ENCODE results near the gene GEMIN7.

Gene GEMIN7

DNA sequence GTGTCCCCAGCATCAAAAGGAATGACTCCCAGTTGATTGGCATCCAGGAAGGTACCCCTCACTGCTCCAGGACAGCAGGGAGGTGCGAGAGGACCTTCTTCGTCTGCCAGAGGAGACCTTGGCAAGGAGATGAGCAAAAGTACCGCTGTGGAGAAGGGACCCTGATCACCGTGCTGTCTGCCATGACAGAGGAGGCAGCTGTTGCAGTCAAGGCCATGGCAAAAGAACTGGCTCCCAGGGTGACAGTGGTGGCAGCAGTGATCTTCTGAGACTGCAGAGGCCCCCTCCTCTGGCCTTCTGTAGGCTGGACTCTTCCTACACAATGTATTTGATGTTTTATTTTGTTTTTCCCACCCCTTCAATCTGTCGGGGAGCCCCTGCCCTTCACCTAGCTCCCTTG lies 49.7 kb downstream of the GEMIN7 start:
- DNase-seq (ENCODE audit: low read depth), result no peak

DNA sequence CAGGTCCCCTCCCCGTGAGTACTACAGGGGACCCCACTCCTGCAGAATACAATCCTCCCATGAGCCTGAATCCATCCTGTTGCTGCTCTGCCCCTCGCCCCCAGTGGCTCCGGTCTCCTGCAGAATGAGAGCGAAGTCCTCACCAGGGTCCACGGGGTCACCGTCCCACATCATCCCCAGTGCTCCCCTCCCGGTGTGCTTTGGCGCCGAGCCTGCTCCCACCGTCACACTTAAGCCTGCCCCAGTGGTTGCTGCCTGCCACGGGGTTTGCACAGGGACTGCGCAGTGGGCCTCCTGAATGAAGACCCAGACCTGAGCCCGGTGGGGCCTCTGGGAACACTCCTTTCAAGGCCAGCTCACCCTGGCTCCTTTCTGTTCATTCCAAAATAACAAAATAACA lies 51.2 kb downstream of the GEMIN7 start:
- DNase-seq (ENCODE audit: low read depth), result no peak

DNA sequence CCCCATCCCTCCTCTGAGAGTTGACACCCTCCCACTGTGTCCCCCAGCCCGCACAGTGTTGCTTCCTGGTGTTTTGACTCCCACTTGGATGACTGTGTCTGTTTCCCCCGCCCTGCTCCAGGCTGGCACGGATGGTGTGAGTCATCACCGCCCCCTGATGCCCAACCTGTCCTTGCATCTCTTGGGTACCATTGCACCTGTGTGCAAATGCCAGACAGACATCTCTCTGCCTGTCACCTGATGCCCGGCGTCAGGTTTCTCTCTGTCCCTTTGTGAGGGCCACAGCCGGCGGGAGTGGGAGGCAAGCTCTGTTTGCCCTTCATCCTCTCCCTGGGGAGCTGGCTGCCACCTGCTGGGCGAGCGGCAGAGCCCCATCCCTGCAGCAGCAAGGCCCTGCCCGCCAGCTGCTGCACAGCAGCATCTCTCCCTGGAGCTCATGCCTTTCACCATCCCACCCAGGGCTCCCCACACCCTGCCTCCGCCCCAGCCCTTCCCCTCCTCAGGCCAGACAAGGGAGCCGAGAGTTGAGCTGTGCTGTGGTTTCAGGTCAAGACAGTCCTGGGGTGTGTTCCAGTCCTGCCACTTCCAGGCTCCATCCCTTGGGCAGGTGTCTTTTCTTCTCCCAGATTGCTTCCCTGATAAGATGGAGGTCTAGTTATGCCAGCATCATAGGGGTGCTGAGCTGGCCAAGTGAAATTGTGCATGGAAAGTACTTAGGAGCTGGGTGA lies 52.0 kb downstream of the GEMIN7 start:
- no peak for DNase-seq (ENCODE audit: low read depth)

DNA sequence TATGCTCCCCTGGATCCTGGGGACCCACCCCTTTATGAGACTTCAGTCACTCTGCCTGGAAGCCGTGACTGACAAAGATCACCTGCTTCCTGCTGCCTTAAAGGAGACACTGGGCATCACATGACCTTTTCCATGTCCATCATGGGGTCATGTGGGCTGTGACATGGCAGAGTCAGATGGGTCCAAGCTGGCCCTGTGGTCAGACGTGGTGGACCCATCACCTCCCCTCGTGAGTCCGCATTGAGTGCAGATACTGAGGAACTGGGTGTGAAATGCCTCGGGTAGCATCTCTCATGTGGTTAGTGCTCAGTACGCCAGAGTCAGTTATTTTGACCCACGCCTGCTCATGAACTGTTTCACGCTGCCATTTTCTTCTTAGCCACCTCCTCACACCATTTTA lies 54.6 kb downstream of the GEMIN7 start:
- DNase-seq (ENCODE audit: low read depth), result no peak

DNA sequence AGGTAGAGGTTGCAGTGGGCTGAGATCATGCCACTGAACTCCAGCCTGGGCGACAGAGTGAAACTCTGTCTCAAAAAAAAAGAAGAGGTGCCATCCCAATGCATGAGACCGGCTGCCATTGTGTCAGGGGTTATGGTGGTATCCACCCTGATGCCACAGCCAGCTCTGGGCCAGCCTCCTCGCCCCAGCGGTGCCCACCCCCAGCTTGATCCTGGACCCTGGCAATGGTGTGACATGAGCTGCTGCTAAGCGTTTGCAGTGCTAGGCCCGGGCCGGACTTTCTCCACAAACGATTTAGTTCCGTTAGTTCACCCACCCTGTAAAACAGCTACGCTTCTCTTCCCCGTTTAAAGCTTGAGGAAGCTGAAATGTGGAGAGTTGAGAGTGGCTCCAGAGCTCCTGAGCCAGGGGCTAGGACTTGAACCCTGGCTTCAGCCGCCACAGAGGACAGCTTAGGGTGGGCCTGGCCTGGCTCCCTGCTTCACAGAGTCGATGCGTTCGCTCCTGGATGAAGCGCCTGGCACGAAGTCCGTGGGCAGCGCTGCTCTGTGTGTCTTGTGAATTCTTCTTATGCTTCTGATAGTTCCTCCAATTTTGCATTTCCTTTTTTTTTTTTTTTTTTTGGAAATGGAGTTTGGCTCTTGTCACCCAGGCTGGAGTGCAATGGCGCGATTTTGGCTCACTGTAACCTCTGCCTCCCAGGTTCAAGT lies 56.3 kb downstream of the GEMIN7 start:
- DNase-seq (ENCODE audit: low read depth), result no peak

DNA sequence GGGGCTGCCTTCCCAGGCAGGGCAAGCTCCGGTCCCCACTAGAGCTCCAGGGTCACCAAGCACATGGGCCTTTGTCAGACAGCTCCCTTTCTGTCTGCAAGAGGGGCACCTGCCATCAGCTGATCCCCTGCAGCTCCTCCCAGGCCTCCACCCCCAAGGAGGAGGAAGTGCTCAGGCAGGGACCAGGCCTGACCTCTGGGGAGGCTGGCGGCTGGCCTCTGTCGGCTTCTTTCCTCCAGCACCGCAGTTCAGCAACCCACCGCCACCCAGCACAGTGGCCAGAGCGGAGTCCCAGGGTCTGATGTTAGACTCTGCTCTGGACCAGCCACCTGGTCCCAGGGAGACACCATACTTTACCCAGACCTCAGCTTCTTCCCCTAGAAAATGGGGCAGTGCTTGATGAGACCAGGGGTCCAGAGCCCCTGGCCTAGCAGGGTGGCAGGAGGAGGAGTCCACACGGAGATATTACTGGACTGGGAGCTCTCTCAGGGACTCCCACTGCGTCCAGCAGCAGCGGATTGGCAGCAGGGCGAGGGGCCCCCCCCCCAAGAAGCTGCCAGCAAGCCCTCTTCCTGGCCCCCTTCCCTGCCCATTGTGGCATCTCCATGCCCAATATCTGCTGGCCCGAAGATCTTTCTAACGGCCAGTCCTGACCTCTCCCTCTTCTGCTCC lies 57.6 kb downstream of the GEMIN7 start:
- no peak for DNase-seq (ENCODE audit: low read depth)

DNA sequence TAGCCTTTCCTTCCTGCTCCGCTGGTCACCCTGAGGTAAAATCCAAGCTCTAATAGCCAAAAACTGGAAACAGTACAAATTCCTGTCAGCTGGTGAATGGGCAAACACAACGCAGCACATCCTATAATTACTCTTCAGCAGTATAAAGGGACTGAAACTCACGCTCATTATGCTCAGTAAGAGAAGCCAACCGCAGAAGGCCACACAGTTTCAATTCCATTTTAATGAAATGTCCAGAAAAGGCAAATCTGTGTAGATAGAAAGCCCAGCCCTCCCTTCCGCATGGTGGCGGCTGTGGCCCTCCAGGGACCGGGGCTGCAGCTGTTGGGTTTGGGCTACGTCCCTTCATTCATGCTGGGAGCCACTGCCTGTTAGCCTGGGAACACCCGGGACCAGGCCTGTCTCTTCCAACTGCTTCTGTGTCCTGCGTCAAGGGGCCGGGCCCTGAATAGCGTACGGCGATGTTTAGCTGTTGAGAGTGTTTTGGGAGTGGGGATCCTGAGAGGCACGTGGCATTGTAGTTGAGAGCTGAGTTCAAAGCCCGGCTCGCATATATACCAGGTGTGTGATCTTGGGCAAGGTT lies 58.2 kb downstream of the GEMIN7 start:
- no peak for DNase-seq (ENCODE audit: low read depth)

DNA sequence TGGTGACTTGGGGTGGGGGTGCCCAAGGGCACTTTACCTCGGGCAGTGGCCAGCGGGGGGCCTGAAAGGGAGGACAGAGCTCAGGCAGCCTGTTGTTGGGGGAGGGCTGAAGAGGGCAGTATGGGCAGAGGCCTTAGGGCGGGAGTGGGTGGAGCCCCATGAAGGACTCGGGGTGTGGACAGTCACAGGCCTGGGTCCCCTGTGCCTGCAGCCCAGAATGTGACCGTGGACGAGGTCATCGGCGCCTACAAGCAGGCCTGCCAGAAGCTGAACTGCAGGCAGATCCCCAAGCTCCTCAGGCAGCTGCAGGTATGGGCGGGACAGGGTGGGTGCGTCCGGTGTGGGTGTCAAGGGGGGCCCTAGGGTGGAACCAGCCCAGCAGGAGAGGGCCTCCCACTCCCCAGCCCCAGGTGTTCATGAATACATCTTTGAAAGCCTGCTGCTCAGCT lies 59.3 kb downstream of the GEMIN7 start:
- no peak for DNase-seq (ENCODE audit: low read depth)

DNA sequence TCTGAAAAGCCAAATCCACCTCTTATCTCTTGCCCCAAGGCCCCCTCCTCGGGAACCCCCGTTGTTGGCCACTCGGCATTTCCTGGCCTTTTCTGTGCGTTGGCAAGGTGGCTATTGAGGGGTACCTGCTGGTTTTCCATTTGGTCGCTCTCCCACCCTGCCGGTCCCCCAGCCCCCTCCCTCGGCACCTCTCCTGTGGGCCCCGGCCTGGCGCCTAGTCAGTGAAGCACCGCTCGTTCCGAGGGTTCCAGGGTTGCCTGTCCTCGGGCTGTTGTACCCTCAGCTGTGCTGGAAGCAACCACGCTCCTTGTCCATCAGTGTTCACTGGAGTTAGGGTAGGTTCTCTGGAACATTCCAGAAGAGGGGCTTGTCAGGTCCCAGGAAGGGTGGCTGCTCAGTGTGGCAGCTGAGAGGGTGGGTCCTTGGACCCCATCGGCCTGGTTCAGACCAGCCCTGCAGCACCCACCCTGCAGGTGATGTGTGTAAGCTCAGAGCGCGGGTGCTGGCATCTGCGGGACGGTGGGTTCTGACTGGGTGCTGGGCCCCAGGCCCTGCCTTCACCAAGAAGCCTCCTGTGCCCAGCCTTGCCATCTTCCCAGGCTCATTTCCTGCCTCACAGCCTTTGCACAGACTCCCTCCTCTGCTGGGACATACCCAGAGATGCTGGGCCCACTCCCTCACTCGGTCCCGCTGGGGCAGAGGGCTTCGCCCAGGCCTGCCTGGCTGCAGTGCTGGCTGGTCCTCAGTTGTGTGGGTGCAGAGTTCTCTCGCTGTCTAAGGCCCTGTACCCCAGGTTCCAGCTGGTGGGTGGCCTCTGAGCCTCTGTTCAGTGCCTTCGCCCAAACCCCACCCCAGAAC lies 60.5 kb downstream of the GEMIN7 start:
- DNase-seq (ENCODE audit: low read depth), result no peak

DNA sequence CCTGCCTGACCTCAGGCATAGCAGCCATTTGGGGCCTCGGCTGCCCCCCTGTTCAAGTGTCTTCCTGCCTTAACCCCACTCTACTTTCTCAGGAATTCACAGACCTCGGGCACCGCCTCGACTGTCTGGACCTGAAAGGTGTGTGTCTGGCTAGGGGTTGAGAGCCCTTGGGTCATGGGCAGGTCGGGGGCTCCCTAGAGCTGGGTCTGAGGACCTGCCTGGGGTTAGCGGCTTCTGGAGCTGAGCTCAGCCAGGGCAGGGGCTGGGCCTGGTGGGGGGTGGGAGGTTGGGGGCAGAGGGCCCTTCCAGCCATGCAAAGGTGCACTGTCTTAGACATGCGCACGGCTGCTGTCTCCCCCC lies 61.1 kb downstream of the GEMIN7 start:
- no peak for DNase-seq (ENCODE audit: low read depth)

DNA sequence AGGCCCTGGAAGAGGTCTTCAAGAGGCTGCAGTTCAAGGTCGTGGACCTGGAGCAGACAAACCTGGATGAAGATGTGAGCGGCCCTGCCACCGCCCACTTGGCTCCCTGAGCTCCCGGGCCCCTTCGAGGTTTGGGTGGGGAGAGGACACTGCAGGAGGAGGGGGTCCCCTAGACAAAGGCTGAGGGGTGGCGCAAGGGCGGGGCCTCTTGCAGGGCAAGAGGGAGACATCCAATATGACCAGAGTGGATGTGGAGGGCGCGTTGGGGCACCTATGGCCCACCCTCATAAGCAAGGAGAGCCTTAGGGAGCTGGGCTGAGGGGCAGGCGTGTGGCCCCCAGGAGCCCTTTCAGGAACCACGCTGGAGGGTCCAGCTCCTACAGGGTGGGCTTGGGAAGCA lies 61.5 kb downstream of the GEMIN7 start:
- DNase-seq (ENCODE audit: low read depth), result no peak
